HepG2 (cell line): ENCODE results near the gene STOML1.

Experiments
- AGO1 ChIP-seq: fragments of 200-400 bp; formaldehyde crosslinking; IDR thresholded peaks from 2 replicates; pipeline ENCODE4 v1.6.1; 2017; ENCODE audit warnings: mild to moderate bottlenecking, low read depth, low read length, moderate library complexity; ENCODE audit not compliant: poor library complexity, severe bottlenecking
- CREB1 ChIP-seq, 2 experiments: fragments of 450-650 bp in 1 of 2; IDR thresholded peaks; 2 replicates each; pipeline ENCODE4 v1.6.1; 2016 to 2017; ENCODE audit warnings: control low read depth in 1 of 2, mild to moderate bottlenecking in 1 of 2, missing compliant biosample characterization in 1 of 2, missing genetic modification characterization in 1 of 2
- MED1 ChIP-seq: sonication (generic); formaldehyde crosslinking; IDR thresholded peaks from 2 replicates; pipeline ENCODE4 v1.4.0; 2020; ENCODE audit warnings: missing genetic modification reagents
- MXI1 ChIP-seq: IDR thresholded peaks from 3 replicates; pipeline ENCODE4 v1.6.1; 2012; ENCODE audit warnings: low read depth, low read length, inconsistent platforms, borderline replicate concordance

DNA sequence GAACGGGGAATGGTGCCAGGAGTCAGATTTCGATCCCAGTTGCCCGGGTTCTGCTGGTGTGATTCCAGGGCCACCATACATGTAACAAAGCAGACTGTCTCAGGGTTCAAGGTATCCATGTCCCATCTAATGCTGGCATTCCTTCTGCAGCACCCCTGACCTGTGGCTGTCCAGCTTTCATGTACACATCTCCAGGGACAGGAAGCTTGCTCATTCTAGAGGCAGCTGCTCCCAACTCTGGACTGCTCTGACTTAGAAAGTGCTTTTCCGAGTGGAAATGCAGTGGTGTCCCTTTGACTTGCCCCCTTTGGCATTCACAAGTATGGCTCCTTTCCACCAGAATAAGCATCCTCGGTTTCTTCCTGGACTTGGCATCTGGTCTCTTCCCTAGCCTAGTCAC lies 33.3 kb upstream of the STOML1 start:
- no peak for TF ChIP-seq MXI1
- TF ChIP-seq AGO1 = no peak
- no peak for TF ChIP-seq MED1 (CRISPR knock-in tag)
- TF ChIP-seq CREB1 (IDR thresholded peaks at IDR 0.05) = no peak
- no peak for TF ChIP-seq CREB1 (CRISPR knock-in tag; IDR thresholded peaks at IDR 0.05)
